Measurements from ENCODE around the gene TAS1R1. TPM values are rescaled to one million over a fixed set of nuclear protein-coding genes. Genes with fewer than 3 reads are reported as not detected.

TAS1R1 gene
- total and polyA plus RNA-seq, 9 of the 15 experiments (the other 6 are each of a cell fraction or from before 2014, with no cell fraction given), result 0.06 TPM; not detected in 8

DNA sequence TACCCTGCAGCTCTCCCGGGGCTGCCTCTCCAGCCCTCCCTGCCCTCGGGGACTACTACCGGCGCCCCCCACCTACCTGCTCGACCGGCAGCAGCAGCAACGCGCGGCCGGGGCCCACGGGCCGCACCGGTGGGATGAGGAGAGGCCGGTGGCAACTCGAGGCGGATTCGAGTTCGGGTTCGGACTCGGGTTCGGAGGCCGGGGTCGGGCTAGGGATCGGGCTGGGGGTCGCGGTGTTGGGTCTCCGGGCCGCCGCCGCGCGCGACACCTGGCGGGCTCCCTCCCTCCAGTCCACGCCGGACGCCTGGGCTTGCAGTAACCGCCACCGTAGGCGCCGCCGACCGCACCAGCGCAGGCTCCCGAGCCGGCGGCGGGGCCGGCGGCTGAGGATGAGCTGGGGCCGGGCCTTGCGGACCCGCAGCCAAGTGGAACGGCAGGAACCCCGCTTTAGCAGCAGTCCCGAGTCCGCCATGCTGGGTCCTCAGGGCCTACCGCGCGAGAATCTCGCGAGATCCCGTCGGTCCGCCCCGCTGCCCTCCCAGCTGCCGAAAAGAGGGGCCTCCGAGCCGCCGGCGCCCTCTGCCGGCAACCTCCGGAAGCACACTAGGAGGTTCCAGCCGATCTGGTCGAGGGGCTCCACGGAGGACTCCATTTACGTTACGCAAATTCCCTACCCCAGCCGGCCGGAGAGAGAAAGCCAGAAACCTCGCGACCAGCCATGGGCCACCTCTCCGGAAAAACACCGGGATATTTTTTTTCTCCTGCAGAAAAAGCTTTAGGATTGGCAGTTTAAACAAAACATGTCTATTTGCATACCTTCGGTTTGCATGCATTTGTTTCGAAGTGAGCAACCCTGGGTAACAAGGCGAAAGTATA, 838 bp upstream of the TAS1R1 start, which contains the start of gene NOL9 (continued):
- TF ChIP-seq ZNF143 (CRISPR knock-in tag; IDR thresholded peaks at IDR 0.05), result no peak; the same call in 1 of the 2 replicates
- 0 out of 2 replicates have a peak, but pooled peaks have one; percentile 9 for TF ChIP-seq PML (IDR thresholded peaks at IDR 0.05; ENCODE audit: low read length)
- TF ChIP-seq HDAC8 (tag; IDR thresholded peaks at IDR 0.05), result peak; percentile 83; the same call in 1 of the 2 replicates
- TF ChIP-seq, protein P1, sequence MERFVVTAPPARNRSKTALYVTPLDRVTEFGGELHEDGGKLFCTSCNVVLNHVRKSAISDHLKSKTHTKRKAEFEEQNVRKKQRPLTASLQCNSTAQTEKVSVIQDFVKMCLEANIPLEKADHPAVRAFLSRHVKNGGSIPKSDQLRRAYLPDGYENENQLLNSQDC (CRISPR knock-in tag; IDR thresholded peaks at IDR 0.05), result no peak
- TF ChIP-seq ATF1 (CRISPR knock-in tag; IDR thresholded peaks at IDR 0.05), result no peak
- peak; percentile 70 for TF ChIP-seq ATF1 (tag; IDR thresholded peaks at IDR 0.05)
- peak; percentile 95 for TF ChIP-seq CXXC5 (CRISPR knock-in tag; IDR thresholded peaks at IDR 0.05)
- peak; percentile 34 for TF ChIP-seq POLR2B (IDR thresholded peaks at IDR 0.05; ENCODE audit: low read depth, partially characterized antibody)
- TF ChIP-seq, protein P2, sequence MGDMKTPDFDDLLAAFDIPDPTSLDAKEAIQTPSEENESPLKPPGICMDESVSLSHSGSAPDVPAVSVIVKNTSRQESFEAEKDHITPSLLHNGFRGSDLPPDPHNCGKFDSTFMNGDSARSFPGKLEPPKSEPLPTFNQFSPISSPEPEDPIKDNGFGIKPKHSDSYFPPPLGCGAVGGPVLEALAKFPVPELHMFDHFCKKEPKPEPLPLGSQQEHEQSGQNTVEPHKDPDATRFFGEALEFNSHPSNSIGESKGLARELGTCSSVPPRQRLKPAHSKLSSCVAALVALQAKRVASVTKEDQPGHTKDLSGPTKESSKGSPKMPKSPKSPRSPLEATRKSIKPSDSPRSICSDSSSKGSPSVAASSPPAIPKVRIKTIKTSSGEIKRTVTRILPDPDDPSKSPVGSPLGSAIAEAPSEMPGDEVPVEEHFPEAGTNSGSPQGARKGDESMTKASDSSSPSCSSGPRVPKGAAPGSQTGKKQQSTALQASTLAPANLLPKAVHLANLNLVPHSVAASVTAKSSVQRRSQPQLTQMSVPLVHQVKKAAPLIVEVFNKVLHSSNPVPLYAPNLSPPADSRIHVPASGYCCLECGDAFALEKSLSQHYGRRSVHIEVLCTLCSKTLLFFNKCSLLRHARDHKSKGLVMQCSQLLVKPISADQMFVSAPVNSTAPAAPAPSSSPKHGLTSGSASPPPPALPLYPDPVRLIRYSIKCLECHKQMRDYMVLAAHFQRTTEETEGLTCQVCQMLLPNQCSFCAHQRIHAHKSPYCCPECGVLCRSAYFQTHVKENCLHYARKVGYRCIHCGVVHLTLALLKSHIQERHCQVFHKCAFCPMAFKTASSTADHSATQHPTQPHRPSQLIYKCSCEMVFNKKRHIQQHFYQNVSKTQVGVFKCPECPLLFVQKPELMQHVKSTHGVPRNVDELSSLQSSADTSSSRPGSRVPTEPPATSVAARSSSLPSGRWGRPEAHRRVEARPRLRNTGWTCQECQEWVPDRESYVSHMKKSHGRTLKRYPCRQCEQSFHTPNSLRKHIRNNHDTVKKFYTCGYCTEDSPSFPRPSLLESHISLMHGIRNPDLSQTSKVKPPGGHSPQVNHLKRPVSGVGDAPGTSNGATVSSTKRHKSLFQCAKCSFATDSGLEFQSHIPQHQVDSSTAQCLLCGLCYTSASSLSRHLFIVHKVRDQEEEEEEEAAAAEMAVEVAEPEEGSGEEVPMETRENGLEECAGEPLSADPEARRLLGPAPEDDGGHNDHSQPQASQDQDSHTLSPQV (IDR thresholded peaks at IDR 0.05), result 0 out of 2 replicates have a peak, but pooled peaks have one; percentile 59
- TF ChIP-seq LCOR (CRISPR knock-in tag; IDR thresholded peaks at IDR 0.05), result peak; percentile 88
- TF ChIP-seq, protein P3, sequence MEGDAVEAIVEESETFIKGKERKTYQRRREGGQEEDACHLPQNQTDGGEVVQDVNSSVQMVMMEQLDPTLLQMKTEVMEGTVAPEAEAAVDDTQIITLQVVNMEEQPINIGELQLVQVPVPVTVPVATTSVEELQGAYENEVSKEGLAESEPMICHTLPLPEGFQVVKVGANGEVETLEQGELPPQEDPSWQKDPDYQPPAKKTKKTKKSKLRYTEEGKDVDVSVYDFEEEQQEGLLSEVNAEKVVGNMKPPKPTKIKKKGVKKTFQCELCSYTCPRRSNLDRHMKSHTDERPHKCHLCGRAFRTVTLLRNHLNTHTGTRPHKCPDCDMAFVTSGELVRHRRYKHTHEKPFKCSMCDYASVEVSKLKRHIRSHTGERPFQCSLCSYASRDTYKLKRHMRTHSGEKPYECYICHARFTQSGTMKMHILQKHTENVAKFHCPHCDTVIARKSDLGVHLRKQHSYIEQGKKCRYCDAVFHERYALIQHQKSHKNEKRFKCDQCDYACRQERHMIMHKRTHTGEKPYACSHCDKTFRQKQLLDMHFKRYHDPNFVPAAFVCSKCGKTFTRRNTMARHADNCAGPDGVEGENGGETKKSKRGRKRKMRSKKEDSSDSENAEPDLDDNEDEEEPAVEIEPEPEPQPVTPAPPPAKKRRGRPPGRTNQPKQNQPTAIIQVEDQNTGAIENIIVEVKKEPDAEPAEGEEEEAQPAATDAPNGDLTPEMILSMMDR (IDR thresholded peaks at IDR 0.05 in 2 of 3, conservative IDR thresholded peaks at IDR 0.05 in 1 of 3; ENCODE audit: insufficient read depth in 2 of 3, low read depth in 1 of 3, low read length in 3 of 3), result peak; percentile 96 to 98 (median 98)
- TF ChIP-seq, protein P4, sequence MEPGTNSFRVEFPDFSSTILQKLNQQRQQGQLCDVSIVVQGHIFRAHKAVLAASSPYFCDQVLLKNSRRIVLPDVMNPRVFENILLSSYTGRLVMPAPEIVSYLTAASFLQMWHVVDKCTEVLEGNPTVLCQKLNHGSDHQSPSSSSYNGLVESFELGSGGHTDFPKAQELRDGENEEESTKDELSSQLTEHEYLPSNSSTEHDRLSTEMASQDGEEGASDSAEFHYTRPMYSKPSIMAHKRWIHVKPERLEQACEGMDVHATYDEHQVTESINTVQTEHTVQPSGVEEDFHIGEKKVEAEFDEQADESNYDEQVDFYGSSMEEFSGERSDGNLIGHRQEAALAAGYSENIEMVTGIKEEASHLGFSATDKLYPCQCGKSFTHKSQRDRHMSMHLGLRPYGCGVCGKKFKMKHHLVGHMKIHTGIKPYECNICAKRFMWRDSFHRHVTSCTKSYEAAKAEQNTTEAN (CRISPR knock-in tag; IDR thresholded peaks at IDR 0.05), result no peak
- peak; percentile 91 for TF ChIP-seq POLR2A (conservative IDR thresholded peaks at IDR 0.05)
